WTC11 (cell line): ENCODE measurements around the gene TMEM108.

Source experiments
- CBFB ChIP-seq: sonication (generic); formaldehyde crosslinking; IDR thresholded peaks from 2 replicates; pipeline ENCODE4 v1.8.1; 2022; ENCODE audit warnings: mild to moderate bottlenecking, low read depth, missing genetic modification reagents
- CREM ChIP-seq: sonication (generic); formaldehyde crosslinking; IDR thresholded peaks from 2 replicates; pipeline ENCODE4 v1.8.1; 2022; ENCODE audit warnings: mild to moderate bottlenecking, missing genetic modification reagents, moderate library complexity
- GABPB1 ChIP-seq: sonication (generic); formaldehyde crosslinking; IDR thresholded peaks from 2 replicates; pipeline ENCODE4 v1.8.1; 2023; ENCODE audit warnings: mild to moderate bottlenecking, missing genetic modification reagents
- IRF2 ChIP-seq: sonication (generic); formaldehyde crosslinking; IDR thresholded peaks from 2 replicates; pipeline ENCODE4 v1.8.0; 2022; ENCODE audit warnings: low read depth, missing genetic modification reagents, borderline replicate concordance
- JUN ChIP-seq: sonication (generic); formaldehyde crosslinking; IDR thresholded peaks from 2 replicates; pipeline ENCODE4 v1.8.0; 2023; ENCODE audit warnings: mild to moderate bottlenecking, missing genetic modification reagents
- ZNF121 ChIP-seq: sonication (generic); formaldehyde crosslinking; IDR thresholded peaks from 2 replicates; pipeline ENCODE4 v1.8.0; 2023; ENCODE audit warnings: missing genetic modification reagents
- ZNF317 ChIP-seq: sonication (generic); formaldehyde crosslinking; IDR thresholded peaks from 2 replicates; pipeline ENCODE4 v1.8.1; 2023; ENCODE audit warnings: low read depth, mild to moderate bottlenecking, moderate library complexity, missing genetic modification reagents, borderline replicate concordance
- TF ChIP-seq, protein P1 (sequence below): sonication (generic); formaldehyde crosslinking; IDR thresholded peaks from 2 replicates; pipeline ENCODE4 v1.8.0; 2022; ENCODE audit warnings: mild to moderate bottlenecking, missing genetic modification reagents
- TF ChIP-seq, protein P2 (sequence below): fragments of 200-600 bp; IDR thresholded peaks from 2 replicates; pipeline ENCODE4 v1.8.0; 2022; ENCODE audit warnings: antibody characterized with exemption
- TF ChIP-seq, protein P3 (sequence below): sonication (generic); formaldehyde crosslinking; IDR thresholded peaks from 2 replicates; pipeline ENCODE4 v1.8.1; 2022; ENCODE audit warnings: low read depth, missing genetic modification reagents, borderline replicate concordance
- TF ChIP-seq, protein P4 (sequence below): sonication (generic); formaldehyde crosslinking; IDR thresholded peaks from 2 replicates; pipeline ENCODE4 v1.8.0; 2022; ENCODE audit warnings: mild to moderate bottlenecking, missing genetic modification reagents

DNA sequence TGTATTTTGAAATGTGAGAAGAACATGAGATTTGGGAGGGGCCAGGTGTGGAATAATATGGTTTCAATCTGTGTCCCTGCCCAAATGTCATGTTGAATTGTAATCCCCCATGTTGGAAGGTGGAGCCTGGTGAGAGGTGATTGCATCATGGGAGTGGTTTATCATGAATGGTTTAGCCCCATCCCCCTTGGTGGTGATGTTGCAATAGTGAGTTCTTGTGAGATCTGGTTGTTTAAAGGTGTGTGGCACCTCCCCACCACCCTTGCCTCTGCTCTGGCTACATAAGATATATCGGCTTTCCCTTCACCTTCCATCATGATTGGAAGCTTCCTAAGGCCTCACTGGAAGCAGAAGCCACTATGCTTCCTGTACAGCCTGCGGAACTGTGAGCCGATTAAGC is 23.9 kb upstream of the TMEM108 start:
- TF ChIP-seq ZNF121 (CRISPR knock-in tag), result no peak
- TF ChIP-seq, protein P1, sequence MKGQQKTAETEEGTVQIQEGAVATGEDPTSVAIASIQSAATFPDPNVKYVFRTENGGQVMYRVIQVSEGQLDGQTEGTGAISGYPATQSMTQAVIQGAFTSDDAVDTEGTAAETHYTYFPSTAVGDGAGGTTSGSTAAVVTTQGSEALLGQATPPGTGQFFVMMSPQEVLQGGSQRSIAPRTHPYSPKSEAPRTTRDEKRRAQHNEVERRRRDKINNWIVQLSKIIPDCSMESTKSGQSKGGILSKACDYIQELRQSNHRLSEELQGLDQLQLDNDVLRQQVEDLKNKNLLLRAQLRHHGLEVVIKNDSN (CRISPR knock-in tag), result no peak
- TF ChIP-seq, protein P2, sequence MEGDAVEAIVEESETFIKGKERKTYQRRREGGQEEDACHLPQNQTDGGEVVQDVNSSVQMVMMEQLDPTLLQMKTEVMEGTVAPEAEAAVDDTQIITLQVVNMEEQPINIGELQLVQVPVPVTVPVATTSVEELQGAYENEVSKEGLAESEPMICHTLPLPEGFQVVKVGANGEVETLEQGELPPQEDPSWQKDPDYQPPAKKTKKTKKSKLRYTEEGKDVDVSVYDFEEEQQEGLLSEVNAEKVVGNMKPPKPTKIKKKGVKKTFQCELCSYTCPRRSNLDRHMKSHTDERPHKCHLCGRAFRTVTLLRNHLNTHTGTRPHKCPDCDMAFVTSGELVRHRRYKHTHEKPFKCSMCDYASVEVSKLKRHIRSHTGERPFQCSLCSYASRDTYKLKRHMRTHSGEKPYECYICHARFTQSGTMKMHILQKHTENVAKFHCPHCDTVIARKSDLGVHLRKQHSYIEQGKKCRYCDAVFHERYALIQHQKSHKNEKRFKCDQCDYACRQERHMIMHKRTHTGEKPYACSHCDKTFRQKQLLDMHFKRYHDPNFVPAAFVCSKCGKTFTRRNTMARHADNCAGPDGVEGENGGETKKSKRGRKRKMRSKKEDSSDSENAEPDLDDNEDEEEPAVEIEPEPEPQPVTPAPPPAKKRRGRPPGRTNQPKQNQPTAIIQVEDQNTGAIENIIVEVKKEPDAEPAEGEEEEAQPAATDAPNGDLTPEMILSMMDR, result no peak
- TF ChIP-seq CREM (CRISPR knock-in tag), result no peak
- TF ChIP-seq, protein P3, sequence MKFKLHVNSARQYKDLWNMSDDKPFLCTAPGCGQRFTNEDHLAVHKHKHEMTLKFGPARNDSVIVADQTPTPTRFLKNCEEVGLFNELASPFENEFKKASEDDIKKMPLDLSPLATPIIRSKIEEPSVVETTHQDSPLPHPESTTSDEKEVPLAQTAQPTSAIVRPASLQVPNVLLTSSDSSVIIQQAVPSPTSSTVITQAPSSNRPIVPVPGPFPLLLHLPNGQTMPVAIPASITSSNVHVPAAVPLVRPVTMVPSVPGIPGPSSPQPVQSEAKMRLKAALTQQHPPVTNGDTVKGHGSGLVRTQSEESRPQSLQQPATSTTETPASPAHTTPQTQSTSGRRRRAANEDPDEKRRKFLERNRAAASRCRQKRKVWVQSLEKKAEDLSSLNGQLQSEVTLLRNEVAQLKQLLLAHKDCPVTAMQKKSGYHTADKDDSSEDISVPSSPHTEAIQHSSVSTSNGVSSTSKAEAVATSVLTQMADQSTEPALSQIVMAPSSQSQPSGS, result no peak
- TF ChIP-seq, protein P4, sequence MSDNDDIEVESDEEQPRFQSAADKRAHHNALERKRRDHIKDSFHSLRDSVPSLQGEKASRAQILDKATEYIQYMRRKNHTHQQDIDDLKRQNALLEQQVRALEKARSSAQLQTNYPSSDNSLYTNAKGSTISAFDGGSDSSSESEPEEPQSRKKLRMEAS (CRISPR knock-in tag), result no peak
- no peak for TF ChIP-seq JUN (CRISPR knock-in tag)
- no peak for TF ChIP-seq IRF2 (CRISPR knock-in tag)
- no peak for TF ChIP-seq ZNF317 (CRISPR knock-in tag)
- no peak for TF ChIP-seq GABPB1
- no peak for TF ChIP-seq CBFB (CRISPR knock-in tag)
